ENCODE results near the gene NIPAL1.

The NIPAL1 gene

DNA sequence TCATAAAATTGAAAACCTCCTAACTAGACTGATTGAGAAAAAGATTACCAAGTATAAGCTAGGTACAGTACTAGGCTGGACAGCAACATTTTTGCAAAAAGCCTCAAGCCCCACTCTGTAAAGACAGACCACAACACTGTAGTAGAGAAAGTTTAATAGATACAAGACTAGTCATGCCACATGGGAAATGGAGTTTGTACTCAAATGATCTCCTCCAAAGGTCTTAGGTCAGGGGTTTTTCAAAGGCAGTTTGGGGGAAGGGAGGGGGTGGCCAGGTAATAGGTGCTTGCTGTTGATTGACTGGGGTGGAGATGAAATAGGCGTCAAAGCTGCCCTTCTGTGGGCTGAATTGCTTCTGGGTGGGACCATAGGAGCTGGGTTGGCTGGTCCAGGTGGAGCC, 14.3 kb upstream of the NIPAL1 start:
- TF ChIP-seq, protein P1, sequence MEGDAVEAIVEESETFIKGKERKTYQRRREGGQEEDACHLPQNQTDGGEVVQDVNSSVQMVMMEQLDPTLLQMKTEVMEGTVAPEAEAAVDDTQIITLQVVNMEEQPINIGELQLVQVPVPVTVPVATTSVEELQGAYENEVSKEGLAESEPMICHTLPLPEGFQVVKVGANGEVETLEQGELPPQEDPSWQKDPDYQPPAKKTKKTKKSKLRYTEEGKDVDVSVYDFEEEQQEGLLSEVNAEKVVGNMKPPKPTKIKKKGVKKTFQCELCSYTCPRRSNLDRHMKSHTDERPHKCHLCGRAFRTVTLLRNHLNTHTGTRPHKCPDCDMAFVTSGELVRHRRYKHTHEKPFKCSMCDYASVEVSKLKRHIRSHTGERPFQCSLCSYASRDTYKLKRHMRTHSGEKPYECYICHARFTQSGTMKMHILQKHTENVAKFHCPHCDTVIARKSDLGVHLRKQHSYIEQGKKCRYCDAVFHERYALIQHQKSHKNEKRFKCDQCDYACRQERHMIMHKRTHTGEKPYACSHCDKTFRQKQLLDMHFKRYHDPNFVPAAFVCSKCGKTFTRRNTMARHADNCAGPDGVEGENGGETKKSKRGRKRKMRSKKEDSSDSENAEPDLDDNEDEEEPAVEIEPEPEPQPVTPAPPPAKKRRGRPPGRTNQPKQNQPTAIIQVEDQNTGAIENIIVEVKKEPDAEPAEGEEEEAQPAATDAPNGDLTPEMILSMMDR (IDR thresholded peaks at IDR 0.05) = no peak

DNA sequence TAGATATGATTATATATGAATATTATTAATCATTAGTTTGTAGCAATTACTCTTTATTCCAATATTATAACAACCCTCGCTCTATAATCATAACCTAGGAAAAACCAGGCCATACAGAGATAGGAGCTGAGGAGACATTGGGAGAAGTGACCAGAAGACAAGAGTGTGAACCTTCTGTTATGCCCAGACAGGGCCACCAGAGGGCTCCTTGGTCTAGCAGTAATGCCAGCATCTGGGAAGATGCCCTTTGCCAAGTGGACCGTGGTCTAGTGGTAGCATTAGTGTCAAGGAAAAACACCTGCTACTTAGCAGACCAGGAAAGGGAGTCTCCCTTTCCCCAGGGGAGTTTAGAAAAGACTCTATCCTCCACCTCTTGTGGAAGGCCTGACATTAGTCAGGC, 13.0 kb upstream of the NIPAL1 start:
- TF ChIP-seq, protein P1 (IDR thresholded peaks at IDR 0.05) = peak; percentile 43; the same call in 1 of the 2 replicates

DNA sequence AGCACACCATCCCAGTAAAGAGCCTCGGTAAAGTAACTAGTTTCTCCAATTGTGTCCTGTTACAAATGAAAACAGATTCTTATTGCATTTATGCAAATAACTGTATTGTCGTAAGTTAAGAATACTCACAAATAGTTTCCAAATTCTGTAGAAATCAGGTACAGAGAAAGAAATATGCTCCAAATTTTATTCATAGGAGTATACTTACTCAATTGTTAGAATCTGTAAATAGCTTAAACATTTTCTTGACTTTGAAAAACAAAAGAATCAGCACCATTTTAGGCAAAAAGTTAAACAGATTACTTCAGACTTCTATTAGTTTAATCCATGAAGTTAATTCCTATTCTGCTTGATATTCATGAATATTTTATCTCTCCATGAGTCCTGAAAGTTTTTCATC, 10.8 kb upstream of the NIPAL1 start:
- TF ChIP-seq, protein P1 (IDR thresholded peaks at IDR 0.05) = no peak

DNA sequence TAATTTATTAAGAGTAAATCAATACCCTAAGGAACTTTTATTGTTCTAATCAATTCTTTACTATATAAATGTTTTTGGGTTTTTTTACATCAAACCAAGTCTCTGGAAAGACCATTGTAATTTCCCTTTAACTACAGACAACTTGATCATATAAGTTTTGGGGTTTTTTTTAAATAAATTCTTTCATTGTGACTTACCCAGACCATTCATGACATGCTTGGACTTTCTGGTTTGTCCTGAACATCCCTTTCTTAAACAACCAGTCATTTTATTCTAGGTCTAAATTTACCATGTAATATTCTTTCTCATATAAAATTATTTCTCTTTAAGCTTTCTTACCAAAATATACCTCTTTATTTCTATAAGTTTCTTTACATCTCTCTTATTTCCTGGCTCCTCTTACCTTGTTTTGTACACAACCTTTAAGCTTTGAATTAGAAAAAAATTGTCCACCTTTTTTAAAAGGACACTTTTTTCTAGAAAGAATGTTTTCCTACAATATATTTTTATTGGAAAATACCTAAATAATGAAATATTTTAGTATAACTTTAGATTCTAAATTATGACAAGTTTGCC, 8.5 kb upstream of the NIPAL1 start:
- TF ChIP-seq, protein P1 (IDR thresholded peaks at IDR 0.05) = no peak

DNA sequence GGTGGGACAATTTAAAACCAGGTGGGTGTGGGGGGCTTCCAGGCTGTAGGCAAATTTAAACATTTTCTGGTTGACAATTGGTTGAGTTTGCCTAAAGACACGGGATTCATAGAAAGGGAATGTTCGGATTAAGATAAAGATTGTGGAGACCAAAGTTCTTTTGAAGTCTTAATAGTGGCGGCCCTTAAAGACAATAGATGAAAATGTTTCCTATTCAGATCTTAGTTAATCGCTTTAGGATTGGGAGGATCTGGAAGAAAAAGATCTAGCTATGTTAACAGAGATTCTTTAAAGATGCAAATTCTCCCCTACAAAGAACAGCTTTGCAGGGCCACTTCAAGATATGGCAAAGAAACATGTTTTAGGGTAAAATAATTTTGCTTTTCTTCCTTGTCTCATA, 4.8 kb upstream of the NIPAL1 start:
- TF ChIP-seq, protein P1 (IDR thresholded peaks at IDR 0.05) = no peak

DNA sequence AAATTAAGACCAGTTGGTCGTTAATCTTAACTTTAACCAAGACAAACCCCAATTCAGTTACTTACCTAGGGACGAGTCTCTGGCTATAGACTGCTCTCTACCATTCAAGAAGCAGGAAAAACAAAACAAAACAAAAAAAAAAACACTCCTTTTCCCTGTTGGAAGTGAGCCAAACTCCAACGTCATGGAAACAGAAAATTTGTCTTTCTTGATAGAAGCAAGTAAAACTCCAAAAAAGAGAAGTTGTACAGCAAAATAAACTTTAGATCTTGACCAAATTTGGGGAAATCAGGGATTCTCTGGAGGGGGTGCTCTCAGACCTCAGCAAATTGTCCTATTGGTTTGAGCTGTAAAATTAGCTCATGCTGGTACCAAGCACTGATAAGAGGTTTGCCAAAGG, 3.7 kb upstream of the NIPAL1 start:
- TF ChIP-seq, protein P1 (IDR thresholded peaks at IDR 0.05) = no peak

DNA sequence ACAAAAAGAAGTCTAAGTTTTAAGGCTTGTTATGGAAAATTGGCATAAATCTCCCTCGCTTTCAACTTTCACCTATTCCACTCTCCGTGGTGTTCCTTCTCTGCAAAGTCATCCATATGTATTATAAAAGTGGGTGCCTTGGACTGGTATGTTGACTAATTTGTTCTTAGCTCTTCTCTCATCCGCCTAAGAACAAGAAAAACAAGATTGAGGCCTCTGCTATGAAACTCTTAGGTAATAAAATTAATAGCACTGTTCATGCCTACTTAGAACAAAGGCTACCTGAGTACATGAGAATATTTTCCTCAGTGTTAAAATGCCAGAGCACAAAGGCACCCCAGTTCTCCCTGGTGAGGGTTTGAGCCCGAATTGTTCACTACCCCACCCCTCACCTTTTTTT, 1.4 kb upstream of the NIPAL1 start:
- TF ChIP-seq, protein P1 (IDR thresholded peaks at IDR 0.05) = no peak

DNA sequence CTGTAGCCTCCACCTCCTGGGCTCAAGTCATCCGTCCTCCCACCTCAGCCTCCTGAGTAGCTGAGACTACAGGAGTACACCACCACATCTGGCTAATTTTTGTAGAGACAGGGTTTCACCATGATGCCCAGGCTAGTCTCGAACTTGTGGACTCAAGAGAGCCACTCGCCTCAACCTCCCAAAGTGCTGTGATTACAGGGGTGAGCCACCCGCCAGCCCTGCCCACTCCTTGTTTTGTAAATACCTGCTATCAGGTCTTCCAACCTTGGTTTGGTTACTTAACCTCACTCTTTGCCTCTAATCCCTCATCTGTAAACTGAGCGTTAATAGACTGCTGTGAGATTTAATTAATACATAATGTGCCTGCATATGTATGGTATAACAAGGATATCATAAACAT, 894 bp upstream of the NIPAL1 start:
- TF ChIP-seq, protein P1 (IDR thresholded peaks at IDR 0.05) = no peak
